Neural progenitor cell (in vitro differentiated cells): Measurements from ENCODE around the gene INO80C.

ENCODE experiments used
- EZH2 ChIP-seq: fragments of 200-600 bp; sonication (generic); IDR thresholded peaks from 2 replicates; pipeline ENCODE4 v1.6.1; 2017; ENCODE audit warnings: antibody characterized with exemption, mild to moderate bottlenecking, moderate library complexity
- EZH2phosphoT487 ChIP-seq: fragments of 200-600 bp; sonication (generic); IDR thresholded peaks from 2 replicates; pipeline ENCODE4 v1.6.1; 2017; ENCODE audit warnings: antibody characterized with exemption
- TF ChIP-seq, protein P1 (sequence below): fragments of 200-600 bp; sonication (generic); IDR thresholded peaks from 2 replicates; pipeline ENCODE4 v1.5.1; 2017; ENCODE audit warnings: antibody characterized with exemption, mild to moderate bottlenecking

DNA sequence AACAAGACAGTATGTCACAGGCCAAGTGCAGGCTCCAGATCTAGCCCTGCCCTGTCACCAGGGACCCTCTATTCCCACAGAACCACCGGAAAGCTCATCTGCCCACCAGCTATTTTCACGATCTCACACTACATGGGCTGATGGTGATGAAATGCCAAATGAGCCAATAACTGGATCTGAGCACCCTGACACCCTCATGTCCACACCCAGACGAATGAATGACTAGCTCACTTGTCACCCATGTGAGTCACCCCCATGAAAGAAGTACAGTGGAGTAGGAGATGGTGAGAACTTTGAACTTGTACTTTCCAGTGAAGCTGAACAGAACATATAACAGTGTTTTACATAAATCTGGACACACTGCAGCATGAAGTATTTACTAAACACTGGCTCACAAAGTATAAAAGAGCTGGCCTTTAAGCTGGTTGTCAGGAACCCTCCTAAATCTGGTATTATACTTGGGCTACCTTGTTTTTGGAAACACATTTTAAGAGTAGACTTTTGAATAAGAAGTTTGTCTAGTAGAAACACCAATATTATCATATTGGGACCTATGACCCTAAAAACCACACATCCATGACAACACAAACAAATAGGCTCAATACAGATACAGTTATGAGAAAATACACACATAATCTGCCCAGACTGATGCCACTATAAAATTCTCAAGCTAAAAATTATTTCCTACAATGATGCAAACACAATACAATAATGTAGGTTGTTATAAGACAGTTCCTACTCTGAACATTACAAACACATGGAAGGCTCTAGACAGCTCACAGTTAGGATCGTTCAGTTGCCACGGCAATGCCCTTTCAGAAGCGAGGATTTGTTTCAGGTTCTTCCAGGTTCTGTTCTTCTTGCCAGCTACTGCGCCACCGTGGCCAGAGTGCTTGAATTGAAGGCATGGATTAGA, 19.0 kb downstream of the INO80C start:
- TF ChIP-seq, protein P1, sequence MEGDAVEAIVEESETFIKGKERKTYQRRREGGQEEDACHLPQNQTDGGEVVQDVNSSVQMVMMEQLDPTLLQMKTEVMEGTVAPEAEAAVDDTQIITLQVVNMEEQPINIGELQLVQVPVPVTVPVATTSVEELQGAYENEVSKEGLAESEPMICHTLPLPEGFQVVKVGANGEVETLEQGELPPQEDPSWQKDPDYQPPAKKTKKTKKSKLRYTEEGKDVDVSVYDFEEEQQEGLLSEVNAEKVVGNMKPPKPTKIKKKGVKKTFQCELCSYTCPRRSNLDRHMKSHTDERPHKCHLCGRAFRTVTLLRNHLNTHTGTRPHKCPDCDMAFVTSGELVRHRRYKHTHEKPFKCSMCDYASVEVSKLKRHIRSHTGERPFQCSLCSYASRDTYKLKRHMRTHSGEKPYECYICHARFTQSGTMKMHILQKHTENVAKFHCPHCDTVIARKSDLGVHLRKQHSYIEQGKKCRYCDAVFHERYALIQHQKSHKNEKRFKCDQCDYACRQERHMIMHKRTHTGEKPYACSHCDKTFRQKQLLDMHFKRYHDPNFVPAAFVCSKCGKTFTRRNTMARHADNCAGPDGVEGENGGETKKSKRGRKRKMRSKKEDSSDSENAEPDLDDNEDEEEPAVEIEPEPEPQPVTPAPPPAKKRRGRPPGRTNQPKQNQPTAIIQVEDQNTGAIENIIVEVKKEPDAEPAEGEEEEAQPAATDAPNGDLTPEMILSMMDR: no peak
- no peak for TF ChIP-seq EZH2
- no peak for TF ChIP-seq EZH2phosphoT487
